Mesothelial cell of epicardium (in vitro differentiated cells): ENCODE results near the gene BAIAP2L1. TPM values are rescaled to one million over a fixed set of nuclear protein-coding genes. Genes with fewer than 3 reads are reported as not detected.
"Not testable (repeated sequence)": the region's sequence is repeated elsewhere in the genome, so short reads cannot be mapped to it uniquely, and the experiment has no call there.

Experiments used
- DNase-seq, 2 experiments: peaks; one replicate each; pipeline ENCODE4 v3.0.0; 2021; ENCODE audit warnings: low spot score in 2 of 2; ENCODE audit not compliant: unreplicated experiment in 2 of 2
- H3K27ac Mint-ChIP-seq: 2 replicates; pipeline ENCODE4 v1.8.0; 2021; ENCODE audit warnings: mixed read lengths
- H3K27me3 Mint-ChIP-seq: 2 replicates; pipeline ENCODE4 v1.8.0; 2021; ENCODE audit warnings: low read depth, mixed read lengths
- H3K36me3 Mint-ChIP-seq: 2 replicates; pipeline ENCODE4 v1.8.0; 2021; ENCODE audit warnings: mixed read lengths
- H3K4me1 Mint-ChIP-seq: 2 replicates; pipeline ENCODE4 v1.8.0; 2021; ENCODE audit warnings: mixed read lengths
- H3K4me3 Mint-ChIP-seq: 2 replicates; pipeline ENCODE4 v1.8.0; 2021; ENCODE audit warnings: mild to moderate bottlenecking, moderate library complexity, mixed read lengths
- H3K9me3 Mint-ChIP-seq: 2 replicates; pipeline ENCODE4 v1.8.0; 2021; ENCODE audit warnings: mixed read lengths
- total RNA-seq: library from RNA; stranded (reverse); gene quantifications from 3 replicates; pipeline ENCODE4 v1.2.1, GENCODE V29; 2021
- TF ChIP-seq, protein P1 (sequence below): fragments of 200-600 bp; sonication (generic); IDR thresholded peaks from one replicate; pipeline ENCODE4 v1.5.0; 2021; ENCODE audit warnings: antibody characterized with exemption; ENCODE audit not compliant: unreplicated experiment

Gene BAIAP2L1
- total RNA-seq, 1 donor from 2014 or later, result 27.2 TPM

DNA sequence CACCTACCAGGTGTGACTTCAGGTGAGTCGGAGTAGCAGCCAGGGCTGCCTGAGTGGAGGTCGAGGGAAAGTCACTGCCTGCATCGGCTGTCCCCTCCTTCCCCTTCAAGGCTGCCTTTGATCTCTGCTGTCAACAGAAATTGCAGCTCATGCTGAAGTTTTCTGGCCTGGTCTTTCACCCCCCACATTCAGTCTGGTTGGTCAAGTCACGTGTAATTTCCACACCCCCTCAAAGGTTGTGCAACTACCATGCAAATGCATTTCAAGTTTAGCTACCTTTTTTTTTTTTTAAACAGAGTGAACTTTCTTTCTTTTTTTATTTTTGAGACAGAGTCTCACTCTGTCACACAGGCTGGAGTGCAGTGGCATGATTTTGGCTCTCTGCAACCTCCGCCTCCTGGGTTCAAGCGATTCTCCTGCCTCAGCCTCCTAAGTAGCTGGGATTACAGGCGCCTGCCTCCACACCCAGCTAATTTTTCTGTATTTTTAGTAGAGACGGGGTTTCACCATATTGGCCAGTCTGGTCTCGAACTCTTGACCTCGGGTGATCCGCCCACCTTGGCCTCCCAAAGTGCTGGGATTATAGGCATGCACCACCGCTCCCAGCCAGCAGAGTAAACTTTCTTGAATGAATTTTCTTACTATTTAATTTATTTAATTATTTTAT, 16.8 kb upstream of the BAIAP2L1 start:
- not testable (repeated sequence) for DNase-seq, H3K36me3 Mint-ChIP-seq, H3K4me3 Mint-ChIP-seq, H3K27me3 Mint-ChIP-seq, H3K4me1 Mint-ChIP-seq, H3K9me3 Mint-ChIP-seq
- TF ChIP-seq, protein P1, sequence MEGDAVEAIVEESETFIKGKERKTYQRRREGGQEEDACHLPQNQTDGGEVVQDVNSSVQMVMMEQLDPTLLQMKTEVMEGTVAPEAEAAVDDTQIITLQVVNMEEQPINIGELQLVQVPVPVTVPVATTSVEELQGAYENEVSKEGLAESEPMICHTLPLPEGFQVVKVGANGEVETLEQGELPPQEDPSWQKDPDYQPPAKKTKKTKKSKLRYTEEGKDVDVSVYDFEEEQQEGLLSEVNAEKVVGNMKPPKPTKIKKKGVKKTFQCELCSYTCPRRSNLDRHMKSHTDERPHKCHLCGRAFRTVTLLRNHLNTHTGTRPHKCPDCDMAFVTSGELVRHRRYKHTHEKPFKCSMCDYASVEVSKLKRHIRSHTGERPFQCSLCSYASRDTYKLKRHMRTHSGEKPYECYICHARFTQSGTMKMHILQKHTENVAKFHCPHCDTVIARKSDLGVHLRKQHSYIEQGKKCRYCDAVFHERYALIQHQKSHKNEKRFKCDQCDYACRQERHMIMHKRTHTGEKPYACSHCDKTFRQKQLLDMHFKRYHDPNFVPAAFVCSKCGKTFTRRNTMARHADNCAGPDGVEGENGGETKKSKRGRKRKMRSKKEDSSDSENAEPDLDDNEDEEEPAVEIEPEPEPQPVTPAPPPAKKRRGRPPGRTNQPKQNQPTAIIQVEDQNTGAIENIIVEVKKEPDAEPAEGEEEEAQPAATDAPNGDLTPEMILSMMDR, result peak; percentile 31
- H3K27ac Mint-ChIP-seq, result peak overlapping the region; percentile 12

DNA sequence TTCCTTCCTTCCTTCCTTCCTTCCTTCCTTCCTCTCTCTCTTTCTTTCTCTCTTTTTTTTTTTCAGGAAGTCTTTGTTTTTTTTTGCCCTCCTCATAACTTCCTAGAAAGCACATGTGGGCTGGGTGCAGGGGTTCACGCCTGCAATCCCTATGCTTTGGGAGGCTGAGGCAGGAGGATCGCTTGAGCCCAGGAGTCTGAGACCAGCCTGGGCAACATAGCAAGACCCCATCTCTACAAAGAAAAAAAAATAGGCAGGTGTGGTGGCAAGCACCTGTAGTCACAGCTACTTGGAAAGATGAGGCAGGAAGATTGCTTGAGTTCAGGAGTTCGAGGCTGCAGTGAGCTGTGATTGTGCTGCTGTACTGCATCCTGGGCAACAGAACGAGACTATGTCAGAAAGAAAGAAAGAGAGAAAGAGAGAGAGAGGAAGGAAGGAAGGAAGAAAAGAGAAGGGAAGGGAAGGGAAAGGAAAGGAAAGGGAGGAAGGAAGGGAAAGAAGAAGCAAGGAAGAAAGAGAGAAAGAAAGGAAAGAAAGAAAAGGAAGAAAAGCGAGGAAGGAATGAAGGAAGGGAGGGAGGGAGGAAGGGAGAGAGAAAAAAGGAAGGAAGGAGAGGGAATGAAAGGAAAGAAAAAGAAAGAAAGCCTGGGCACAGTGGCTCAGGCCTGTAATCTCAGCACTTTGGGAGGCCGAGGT, 13.5 kb upstream of the BAIAP2L1 start:
- Mint-ChIP-seq H3K4me1 (peaks cover 4% of the 10 kb centered on the region), H3K36me3 (no peaks in the 10 kb centered on the region), H3K9me3 (no peaks in the 10 kb centered on the region), H3K27ac (no peak overlapping the region), H3K27me3 (no peaks in the 10 kb centered on the region), H3K4me3 (no peak overlapping the region)
- TF ChIP-seq, protein P1, result no peak
- no peak for DNase-seq

DNA sequence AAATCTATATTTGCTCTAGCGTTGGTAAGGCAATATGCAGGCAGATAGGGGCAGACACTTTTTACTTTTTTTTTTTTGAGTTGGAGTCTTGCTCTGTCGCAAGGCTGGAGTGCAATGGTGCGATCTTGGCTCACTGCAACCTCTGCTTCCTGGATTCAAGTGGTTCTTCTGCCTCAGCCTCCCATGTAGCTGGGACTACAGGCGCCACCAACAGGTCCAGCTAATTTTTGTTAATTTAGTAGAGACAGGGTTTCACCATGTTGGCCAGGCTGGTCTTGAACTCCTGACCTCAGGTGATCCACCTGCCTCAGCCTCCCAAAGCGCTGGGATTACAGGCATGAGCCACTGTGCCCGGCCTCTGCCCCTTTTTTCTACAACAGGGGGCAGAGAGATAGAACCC, 12.8 kb upstream of the BAIAP2L1 start:
- not testable (repeated sequence) for DNase-seq

DNA sequence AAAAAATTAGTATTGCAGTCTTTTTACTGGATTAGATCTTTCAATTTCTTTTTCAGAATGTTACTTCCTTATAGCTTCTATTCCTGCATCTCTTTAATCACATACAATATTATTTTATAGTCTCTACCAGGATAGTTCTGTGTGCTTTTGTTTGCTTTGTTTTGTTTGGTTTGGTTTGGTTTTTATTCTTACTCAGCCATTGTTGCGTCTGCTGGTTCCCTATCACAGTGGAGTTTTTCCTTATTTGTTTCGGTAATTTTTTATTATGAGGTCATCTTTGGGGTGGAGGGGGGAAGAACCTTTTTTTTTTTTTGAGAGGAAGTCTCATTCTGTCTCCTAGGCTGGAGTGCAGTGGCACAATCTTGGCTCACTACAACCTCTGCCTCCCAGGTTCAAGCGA, 9.0 kb upstream of the BAIAP2L1 start:
- no peak for DNase-seq
- peaks cover 1% of the 10 kb centered on the region for H3K27me3 Mint-ChIP-seq
- H3K27ac Mint-ChIP-seq, result no peak overlapping the region
- no peaks in the 10 kb centered on the region for H3K4me1 Mint-ChIP-seq
- TF ChIP-seq, protein P1, result no peak
- no peaks in the 10 kb centered on the region for H3K9me3 Mint-ChIP-seq
- H3K4me3 Mint-ChIP-seq, result no peak overlapping the region
- H3K36me3 Mint-ChIP-seq, result no peaks in the 10 kb centered on the region

More for the DNA sequence above, 12.8 kb upstream of the BAIAP2L1 start:
- H3K36me3 Mint-ChIP-seq, H3K27ac Mint-ChIP-seq, H3K27me3 Mint-ChIP-seq, H3K4me3 Mint-ChIP-seq, H3K4me1 Mint-ChIP-seq, H3K9me3 Mint-ChIP-seq: not testable (repeated sequence)

DNA sequence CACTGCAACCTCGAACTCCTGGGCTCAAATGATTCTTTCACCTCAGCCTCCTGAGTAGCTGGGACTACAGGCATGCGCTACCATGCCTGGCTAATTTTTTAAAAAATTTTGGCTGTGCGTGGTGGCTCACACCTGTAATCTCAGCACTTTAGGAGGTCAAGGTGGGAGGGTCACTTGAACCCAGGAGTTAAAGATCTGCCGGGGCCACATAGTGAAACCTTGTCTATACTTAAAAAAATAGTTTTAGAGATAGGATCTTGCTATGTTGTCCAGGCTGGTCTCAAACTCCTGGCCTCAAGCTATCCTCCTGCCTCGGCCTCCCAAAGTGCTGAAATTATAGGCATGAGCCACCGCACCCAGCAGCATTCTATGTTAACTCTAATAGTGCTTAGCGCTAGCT, 7.3 kb upstream of the BAIAP2L1 start:
- H3K4me3 Mint-ChIP-seq, H3K36me3 Mint-ChIP-seq: not testable (repeated sequence)

DNA sequence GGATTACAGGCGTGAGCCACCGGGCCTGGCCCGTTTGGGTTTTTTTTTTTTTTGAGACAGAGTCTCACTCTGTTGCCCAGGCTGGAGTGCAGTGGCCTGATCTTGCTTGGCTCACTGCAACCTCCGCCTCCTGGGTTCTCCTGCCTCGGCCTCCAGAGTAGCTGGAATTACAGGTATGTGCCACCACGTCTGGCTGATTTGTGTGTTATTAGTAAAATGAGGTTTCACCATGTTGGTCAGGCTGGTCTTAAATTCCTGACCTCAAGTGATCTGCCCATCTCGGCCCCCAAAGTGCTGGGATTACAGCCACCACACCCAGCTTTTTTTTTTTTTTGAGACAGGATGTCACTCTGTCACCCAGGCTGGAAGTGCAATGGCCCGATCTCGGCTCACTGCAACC, 5.9 kb upstream of the BAIAP2L1 start:
- H3K27me3 Mint-ChIP-seq, result peaks cover 1% of the 10 kb centered on the region
- TF ChIP-seq, protein P1, result no peak
- H3K4me1 Mint-ChIP-seq, result no peaks in the 10 kb centered on the region
- no peak for DNase-seq
- H3K9me3 Mint-ChIP-seq, result no peaks in the 10 kb centered on the region
- H3K36me3 Mint-ChIP-seq, result no peaks in the 10 kb centered on the region
- H3K4me3 Mint-ChIP-seq, result no peak overlapping the region
- H3K27ac Mint-ChIP-seq, result no peak overlapping the region

More for the DNA sequence above, 7.3 kb upstream of the BAIAP2L1 start:
- not testable (repeated sequence) for DNase-seq, H3K4me1 Mint-ChIP-seq, H3K27me3 Mint-ChIP-seq, H3K27ac Mint-ChIP-seq, H3K9me3 Mint-ChIP-seq
